ENCODE measurements around the gene CAPSL. TPM values are rescaled to one million over a fixed set of nuclear protein-coding genes. Genes with fewer than 3 reads are reported as not detected.
"Not testable (repeated sequence)": the region's sequence is repeated elsewhere in the genome, so short reads cannot be mapped to it uniquely, and the experiment has no call there.

CAPSL gene
- total RNA-seq = under 1 TPM; 0.30 to 0.87 (median 0.40) TPM

- DNase-seq = no peak
Measured at GRCh38 chr5:35938568-35939227, at the start of gene CAPSL. Gene CAPSL, minus strand, starts transcription at chr5:35938622. Its CDS starts 17,502 bp downstream, at chr5:35921120.

GRCh38 chr5:35987776-35988175 lies 49.4 kb upstream of the CAPSL start:
- DNase-seq = no peak
- no peak for ATAC-seq
- H3K36me3 Mint-ChIP-seq (ENCODE audit: insufficient read depth) = no peaks in the 10 kb centered on the region
- no peak overlapping the region for H3K4me3 Mint-ChIP-seq
- H3K4me1 Mint-ChIP-seq (ENCODE audit: low read depth) = no peaks in the 10 kb centered on the region
- H3K27me3 Mint-ChIP-seq (ENCODE audit: low read depth) = peaks cover 8% of the 10 kb centered on the region
- H3K9me3 Mint-ChIP-seq = peaks cover 2% of the 10 kb centered on the region

More at GRCh38 chr5:35938568-35939227, at the start of gene CAPSL:
- no peaks in the 10 kb centered on the region for H3K36me3 Mint-ChIP-seq (ENCODE audit: insufficient read depth)
- ATAC-seq = no peak
- peaks cover 13% of the 10 kb centered on the region for H3K27me3 Mint-ChIP-seq (ENCODE audit: low read depth)
- H3K9me3 Mint-ChIP-seq = no peaks in the 10 kb centered on the region
- H3K4me1 Mint-ChIP-seq (ENCODE audit: low read depth) = no peaks in the 10 kb centered on the region
- no peak within 1 kb of the TSS for H3K4me3 Mint-ChIP-seq

DNA sequence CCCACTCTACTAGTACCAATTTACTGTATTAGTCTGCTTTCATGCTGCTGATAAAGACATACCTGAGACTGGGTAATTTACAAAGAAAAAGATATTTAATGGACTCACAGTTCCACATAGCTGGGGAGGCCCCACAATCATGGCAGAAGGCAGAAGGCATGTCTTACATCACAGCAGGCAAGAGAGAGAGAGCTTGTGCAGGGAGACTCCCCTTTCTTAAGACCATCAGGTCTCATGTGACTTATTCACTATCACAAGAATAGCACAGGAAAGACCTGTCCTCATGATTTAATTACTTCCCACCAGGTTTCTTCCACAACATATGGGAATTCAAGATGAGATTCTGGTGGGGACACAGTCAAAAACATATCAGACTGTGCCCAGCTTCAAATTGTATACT lies 41.3 kb upstream of the CAPSL start:
- ATAC-seq (no peak), DNase-seq (no peak)
- Mint-ChIP-seq H3K36me3 (ENCODE audit: insufficient read depth) (no peaks in the 10 kb centered on the region), H3K27me3 (ENCODE audit: low read depth) (peaks cover 5% of the 10 kb centered on the region), H3K9me3 (peaks cover 24% of the 10 kb centered on the region), H3K4me1 (ENCODE audit: low read depth) (no peaks in the 10 kb centered on the region), H3K4me3 (no peak overlapping the region)

- not testable (repeated sequence) for DNase-seq; H3K4me1 Mint-ChIP-seq (ENCODE audit: low read depth); H3K36me3 Mint-ChIP-seq (ENCODE audit: insufficient read depth); H3K27me3 Mint-ChIP-seq (ENCODE audit: low read depth); ATAC-seq; H3K4me3 Mint-ChIP-seq
- peaks cover 17% of the 10 kb centered on the region for H3K9me3 Mint-ChIP-seq
Measured at GRCh38 chr5:35976859-35977258, 38.4 kb upstream of the CAPSL start.

DNA sequence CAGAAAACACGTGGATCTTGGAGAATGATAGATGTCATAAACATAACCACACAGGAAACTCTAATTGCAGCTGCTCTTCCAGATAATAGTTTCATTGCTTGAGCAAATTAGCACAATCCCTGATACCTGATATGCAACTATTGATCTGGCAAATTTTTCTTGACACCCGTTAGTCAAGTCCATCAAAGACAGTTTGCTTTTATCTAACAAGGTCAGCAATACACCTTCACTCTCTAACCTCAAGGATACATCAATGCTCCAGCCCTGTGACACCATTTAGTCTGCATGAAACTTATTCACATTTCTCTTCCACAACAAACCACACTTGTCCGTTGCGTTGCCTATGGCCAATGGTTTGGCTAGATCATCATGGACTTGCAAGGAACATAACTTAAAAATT lies 36.1 kb upstream of the CAPSL start:
- Mint-ChIP-seq H3K9me3 (peaks cover 12% of the 10 kb centered on the region), H3K27me3 (ENCODE audit: low read depth) (peaks cover 5% of the 10 kb centered on the region), H3K4me3 (no peak overlapping the region), H3K4me1 (ENCODE audit: low read depth) (no peaks in the 10 kb centered on the region), H3K36me3 (ENCODE audit: insufficient read depth) (no peaks in the 10 kb centered on the region)
- ATAC-seq = no peak
- DNase-seq = no peak

DNA sequence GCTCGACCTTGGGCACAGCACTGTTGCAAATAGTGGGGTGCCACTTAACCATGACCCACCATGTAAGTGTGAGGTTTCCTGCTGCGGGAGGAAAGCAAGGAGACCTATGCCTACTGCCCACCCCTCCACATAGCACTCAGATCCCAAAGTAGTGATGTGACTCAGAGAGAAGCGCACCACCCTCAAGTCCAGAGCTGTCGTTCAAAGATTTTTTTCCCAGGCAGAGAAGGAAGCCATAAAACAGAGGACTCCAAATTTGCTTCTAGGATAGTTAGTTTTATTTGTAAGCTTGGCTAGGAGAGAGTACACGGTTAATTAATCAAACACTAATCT lies 33.4 kb upstream of the CAPSL start:
- no peak overlapping the region for H3K4me3 Mint-ChIP-seq
- H3K36me3 Mint-ChIP-seq (ENCODE audit: insufficient read depth) = no peaks in the 10 kb centered on the region

DNA sequence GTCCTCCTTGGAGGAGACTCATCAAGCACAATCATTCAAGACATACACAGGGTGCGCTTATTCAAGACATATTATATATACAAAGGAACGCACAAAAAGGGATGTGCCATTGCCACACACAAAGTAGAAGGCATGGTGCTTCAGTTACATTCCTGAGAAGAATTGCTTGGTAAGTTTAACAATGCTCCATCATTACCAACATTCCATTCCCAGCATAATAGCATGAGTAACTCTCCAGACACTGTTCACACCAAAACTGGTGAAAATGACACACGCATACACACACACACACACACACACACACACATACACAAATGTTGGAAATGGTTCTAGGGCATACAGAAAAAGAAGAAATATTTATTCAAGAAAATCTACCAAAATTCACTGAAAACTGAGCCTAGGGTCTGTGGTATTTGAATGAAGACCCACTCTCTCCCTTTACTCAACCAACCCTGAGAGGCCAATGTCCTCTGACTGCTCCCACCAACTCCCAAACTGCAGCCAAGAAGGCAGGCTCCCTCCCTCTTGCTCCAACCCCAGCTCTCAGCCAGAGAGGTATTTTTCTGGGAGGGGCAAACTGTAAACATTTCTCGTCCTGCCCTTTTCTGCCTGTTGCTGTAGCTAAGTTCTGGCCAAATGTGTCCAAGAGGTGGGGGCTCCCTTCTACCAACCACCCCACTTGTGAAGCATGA lies 32.9 kb upstream of the CAPSL start:
- no peaks in the 10 kb centered on the region for H3K9me3 Mint-ChIP-seq
- no peaks in the 10 kb centered on the region for H3K36me3 Mint-ChIP-seq (ENCODE audit: insufficient read depth)
- ATAC-seq (no peak), DNase-seq (no peak)
- peaks cover 6% of the 10 kb centered on the region for H3K27me3 Mint-ChIP-seq (ENCODE audit: low read depth)
- H3K4me3 Mint-ChIP-seq = no peak overlapping the region
- no peaks in the 10 kb centered on the region for H3K4me1 Mint-ChIP-seq (ENCODE audit: low read depth)

More for the DNA sequence above, 33.4 kb upstream of the CAPSL start:
- no peaks in the 10 kb centered on the region for H3K9me3 Mint-ChIP-seq
- no peaks in the 10 kb centered on the region for H3K4me1 Mint-ChIP-seq (ENCODE audit: low read depth)
- no peak for DNase-seq
- no peak for ATAC-seq
- peaks cover 6% of the 10 kb centered on the region for H3K27me3 Mint-ChIP-seq (ENCODE audit: low read depth)

GRCh38 chr5:35963381-35963843 lies 25.0 kb upstream of the CAPSL start:
- ATAC-seq (no peak), DNase-seq (no peak)
- H3K4me3 Mint-ChIP-seq = no peak overlapping the region
- H3K9me3 Mint-ChIP-seq = no peaks in the 10 kb centered on the region
- no peaks in the 10 kb centered on the region for H3K4me1 Mint-ChIP-seq (ENCODE audit: low read depth)
- no peaks in the 10 kb centered on the region for H3K36me3 Mint-ChIP-seq (ENCODE audit: insufficient read depth)
- H3K27me3 Mint-ChIP-seq (ENCODE audit: low read depth) = peaks cover 22% of the 10 kb centered on the region

DNA sequence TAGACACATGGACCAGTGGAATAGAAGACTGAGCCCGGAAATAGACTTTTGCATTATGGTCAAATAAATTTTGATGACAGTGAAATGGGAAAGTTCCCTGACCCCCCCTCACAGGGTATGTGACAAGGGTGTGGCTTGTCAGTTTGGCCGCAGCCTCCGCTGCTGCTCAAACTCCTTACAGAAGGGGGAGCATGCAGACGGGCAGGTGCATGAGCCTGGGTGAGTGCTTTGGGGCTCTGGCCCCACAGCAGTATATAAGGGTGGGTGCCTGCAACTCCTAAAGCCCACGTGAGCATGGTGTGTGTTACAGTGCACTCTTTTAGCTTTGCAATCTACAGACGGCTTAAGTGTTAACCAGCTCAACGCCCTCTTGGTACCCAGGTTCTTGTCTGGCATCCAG lies 21.9 kb upstream of the CAPSL start:
- Mint-ChIP-seq H3K9me3 (peaks cover 3% of the 10 kb centered on the region), H3K4me3 (no peak overlapping the region), H3K27me3 (ENCODE audit: low read depth) (peaks cover 33% of the 10 kb centered on the region), H3K4me1 (ENCODE audit: low read depth) (no peaks in the 10 kb centered on the region), H3K36me3 (ENCODE audit: insufficient read depth) (no peaks in the 10 kb centered on the region)
- ATAC-seq = no peak
- DNase-seq = no peak

GRCh38 chr5:35956429-35956828 lies 18.0 kb upstream of the CAPSL start:
- no peak overlapping the region for H3K4me3 Mint-ChIP-seq
- H3K9me3 Mint-ChIP-seq = peaks cover 3% of the 10 kb centered on the region
- peaks cover 46% of the 10 kb centered on the region for H3K27me3 Mint-ChIP-seq (ENCODE audit: low read depth)
- no peaks in the 10 kb centered on the region for H3K4me1 Mint-ChIP-seq (ENCODE audit: low read depth)
- DNase-seq (no peak), ATAC-seq (no peak)
- H3K36me3 Mint-ChIP-seq (ENCODE audit: insufficient read depth) = no peaks in the 10 kb centered on the region

- DNase-seq (no peak), ATAC-seq (peak; percentile 43 to 59)
- Mint-ChIP-seq H3K4me3 (no peak overlapping the region), H3K4me1 (ENCODE audit: low read depth) (no peaks in the 10 kb centered on the region), H3K36me3 (ENCODE audit: insufficient read depth) (no peaks in the 10 kb centered on the region), H3K9me3 (peaks cover 3% of the 10 kb centered on the region), H3K27me3 (ENCODE audit: low read depth) (peaks cover 44% of the 10 kb centered on the region)
Measured at GRCh38 chr5:35954175-35954574, 15.8 kb upstream of the CAPSL start.

DNA sequence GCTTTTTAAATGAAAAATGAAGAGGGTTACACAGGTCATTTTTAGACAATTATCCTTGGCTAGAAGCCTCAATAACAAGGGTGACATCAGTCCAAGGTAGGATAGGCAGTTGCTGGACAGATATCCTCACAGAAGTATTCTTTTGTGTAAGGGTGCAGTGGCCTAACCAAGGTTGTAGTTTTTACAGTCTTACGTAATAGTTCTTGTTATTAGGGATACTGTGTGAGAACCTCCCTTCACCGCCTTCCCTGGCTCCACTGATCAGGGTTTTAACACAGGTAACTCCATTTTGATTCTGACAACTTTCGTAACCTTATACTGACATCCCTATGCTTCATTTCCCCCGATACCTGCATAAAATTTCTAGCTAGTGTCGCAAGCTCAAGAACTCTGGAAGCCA lies 8.7 kb upstream of the CAPSL start:
- no peaks in the 10 kb centered on the region for H3K36me3 Mint-ChIP-seq (ENCODE audit: insufficient read depth)
- H3K4me1 Mint-ChIP-seq (ENCODE audit: low read depth) = no peaks in the 10 kb centered on the region
- ATAC-seq (no peak), DNase-seq (no peak)
- H3K9me3 Mint-ChIP-seq = no peaks in the 10 kb centered on the region
- H3K4me3 Mint-ChIP-seq = no peak overlapping the region
- peaks cover 19% of the 10 kb centered on the region for H3K27me3 Mint-ChIP-seq (ENCODE audit: low read depth)

DNA sequence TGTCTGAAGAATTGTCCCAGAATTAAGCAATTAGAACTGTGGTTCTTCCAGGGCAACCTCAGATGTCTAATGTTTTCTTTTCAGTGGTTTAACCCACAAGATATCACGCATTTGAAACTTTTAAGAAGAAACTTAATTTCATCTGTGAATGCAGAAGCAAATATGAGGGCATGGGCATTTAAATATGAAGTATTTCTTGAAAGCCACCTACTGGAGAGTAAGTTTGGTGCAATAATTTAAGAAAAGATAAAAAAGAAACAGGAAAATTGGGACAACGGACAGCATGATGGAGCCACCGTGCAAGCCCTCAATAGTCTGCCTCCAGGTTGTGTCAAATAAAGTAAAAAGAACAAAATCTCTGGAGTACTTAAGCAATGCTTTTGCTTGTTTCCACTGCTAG lies 1.2 kb upstream of the CAPSL start:
- DNase-seq (no peak), ATAC-seq (no peak)
- H3K36me3 Mint-ChIP-seq (ENCODE audit: insufficient read depth) = no peaks in the 10 kb centered on the region
- peaks cover 13% of the 10 kb centered on the region for H3K27me3 Mint-ChIP-seq (ENCODE audit: low read depth)
- no peaks in the 10 kb centered on the region for H3K9me3 Mint-ChIP-seq
- no peaks in the 10 kb centered on the region for H3K4me1 Mint-ChIP-seq (ENCODE audit: low read depth)
- H3K4me3 Mint-ChIP-seq = no peak overlapping the region

GRCh38 chr5:35926389-35927051 lies 11.9 kb downstream of the CAPSL start:
- peak overlapping the region; percentile 45 for H3K4me3 Mint-ChIP-seq
- DNase-seq (peak; percentile 65), ATAC-seq (peak; percentile 30 to 39)
- H3K4me1 Mint-ChIP-seq (ENCODE audit: low read depth) = peaks cover 36% of the 10 kb centered on the region
- H3K27me3 Mint-ChIP-seq (ENCODE audit: low read depth) = peaks cover 3% of the 10 kb centered on the region
- H3K9me3 Mint-ChIP-seq = no peaks in the 10 kb centered on the region
- no peaks in the 10 kb centered on the region for H3K36me3 Mint-ChIP-seq (ENCODE audit: insufficient read depth)
